ENCODE measurements around the gene PRPF40B. TPM values are rescaled to one million over a fixed set of nuclear protein-coding genes. Genes with fewer than 3 reads are reported as not detected.

Gene PRPF40B
- total RNA-seq, result 15.1 and 18.0 TPM in 2 replicates

DNA sequence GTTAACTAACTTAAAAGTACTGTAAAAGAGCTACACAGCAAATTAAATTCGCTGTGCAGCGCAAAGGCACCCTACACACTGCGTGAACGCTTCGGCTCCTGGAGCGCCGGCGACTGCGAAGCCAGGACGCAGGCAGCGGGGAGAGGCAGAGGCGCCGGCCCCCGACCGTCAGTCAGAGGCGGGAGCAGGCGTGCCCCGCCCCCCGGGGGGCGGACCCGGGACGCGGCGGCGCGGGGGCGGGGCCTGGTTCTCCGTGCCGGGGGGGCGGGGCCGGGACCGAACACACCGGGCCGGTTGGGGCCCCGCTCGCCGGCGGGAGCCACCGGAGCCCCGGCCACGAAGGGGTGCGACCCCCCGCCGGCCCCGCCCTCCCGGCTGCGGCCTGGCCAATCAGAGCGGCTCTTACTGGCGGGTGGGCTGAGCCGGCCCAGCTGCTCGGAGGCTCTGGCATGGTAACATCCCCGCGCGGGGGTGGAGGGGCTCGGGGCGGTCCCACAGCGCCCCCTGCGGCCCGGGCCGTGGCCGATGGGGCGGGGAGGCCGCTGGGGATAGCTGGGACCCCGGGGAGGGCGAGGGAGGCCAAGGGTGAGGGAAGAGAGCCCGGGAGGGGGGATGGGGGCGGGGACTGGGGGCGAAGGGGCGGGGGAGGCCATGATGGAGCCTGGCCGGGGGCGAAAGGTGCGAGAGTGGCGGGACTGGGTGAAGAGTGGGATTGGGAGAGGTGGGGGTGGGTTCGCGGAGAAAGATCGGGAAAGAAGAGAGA, at the start of gene PRPF40B:
TSS of gene PRPF40B (plus strand) at position 420 of the 763 bp plus-strand sequence. CDS start at position 450, 30 bp downstream.

GRCh38 chr12:49605539-49605938, 17.8 kb upstream of the PRPF40B start, which contains the start of gene FAM186B:
FAM186B (minus strand) TSS chr12:49605639; CDS start chr12:49605477, 162 bp downstream.

Other genes starting within 250 kb of the PRPF40B start
- gene KCNH3, start 84.5 kb upstream of the PRPF40B start, total RNA-seq, result 0.39 TPM in 1 of 2 replicates, not detected in the other
- gene MCRS1, start 55.4 kb upstream of the PRPF40B start, total RNA-seq, result 69.7 and 76.0 TPM in 2 replicates
- 0.08 and 0.15 TPM in 2 replicates for gene FAM186B, start 17.9 kb upstream of the PRPF40B start, total RNA-seq
- 7.8 and 16.9 TPM in 2 replicates for gene FMNL3, start 83.8 kb downstream of the PRPF40B start, total RNA-seq
- gene TMBIM6, start 118.0 kb downstream of the PRPF40B start, total RNA-seq, result 390 and 469 TPM in 2 replicates
- gene NCKAP5L, start 204.9 kb downstream of the PRPF40B start, total RNA-seq, result 13.9 and 19.5 TPM in 2 replicates
- gene BCDIN3D, start 219.5 kb downstream of the PRPF40B start, total RNA-seq, result 2.8 and 3.3 TPM in 2 replicates